UCSD-AML1 (cell line): ENCODE data around the gene SMC3.

Experiments used
- DNase-seq: peaks from one replicate; lab custom pipeline; 2025; ENCODE audit not compliant: unreplicated experiment; lab: John Stamatoyannopoulos, UW

SMC3 gene

DNA sequence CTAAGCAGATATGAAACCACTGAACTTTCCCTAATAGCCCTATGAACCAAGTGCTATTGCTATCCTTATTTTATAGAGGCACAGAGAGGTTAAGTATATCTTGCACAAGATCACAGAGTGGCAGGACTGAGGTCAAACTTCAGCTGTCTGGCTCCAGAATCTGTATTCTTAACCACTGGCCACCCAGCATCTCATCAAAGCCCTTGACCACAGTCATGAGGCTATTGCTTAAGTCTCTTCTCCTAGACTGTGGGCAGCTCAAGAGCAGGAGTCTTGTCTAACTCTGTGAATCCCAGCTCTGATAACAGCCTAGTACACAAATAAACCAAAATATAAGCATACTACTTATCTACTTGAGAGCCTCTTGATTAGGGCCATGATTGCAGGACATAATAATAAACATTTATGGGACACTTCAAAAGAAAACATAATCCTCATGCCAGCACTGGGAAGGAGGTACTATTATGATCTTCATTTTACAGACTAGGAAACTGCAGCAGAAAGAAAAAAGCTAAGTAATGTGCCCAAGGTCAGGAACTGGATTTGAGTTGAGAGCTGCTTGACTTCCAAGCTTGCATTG, 22.4 kb upstream of the SMC3 start:
- DNase-seq: no peak

DNA sequence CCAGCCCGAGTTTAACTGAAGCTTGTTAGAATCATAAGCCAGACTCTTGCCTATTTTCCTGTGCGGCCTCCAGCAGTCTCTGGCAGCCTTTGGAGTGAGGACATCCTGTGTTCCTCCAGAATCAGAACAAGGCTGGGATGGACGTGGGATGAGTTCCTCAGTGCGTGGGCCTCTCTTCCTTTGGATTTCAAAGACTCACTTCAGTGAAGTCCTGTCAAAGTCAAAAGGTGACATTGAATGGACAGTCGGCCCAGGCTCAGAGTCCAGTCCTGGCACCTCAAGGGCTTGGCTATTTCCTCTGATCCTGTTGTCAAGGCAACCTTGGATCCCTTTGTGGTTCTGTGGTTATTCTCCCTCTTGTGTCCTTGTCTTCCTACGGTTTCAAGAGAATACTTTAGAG, 21.4 kb upstream of the SMC3 start:
- DNase-seq: no peak

DNA sequence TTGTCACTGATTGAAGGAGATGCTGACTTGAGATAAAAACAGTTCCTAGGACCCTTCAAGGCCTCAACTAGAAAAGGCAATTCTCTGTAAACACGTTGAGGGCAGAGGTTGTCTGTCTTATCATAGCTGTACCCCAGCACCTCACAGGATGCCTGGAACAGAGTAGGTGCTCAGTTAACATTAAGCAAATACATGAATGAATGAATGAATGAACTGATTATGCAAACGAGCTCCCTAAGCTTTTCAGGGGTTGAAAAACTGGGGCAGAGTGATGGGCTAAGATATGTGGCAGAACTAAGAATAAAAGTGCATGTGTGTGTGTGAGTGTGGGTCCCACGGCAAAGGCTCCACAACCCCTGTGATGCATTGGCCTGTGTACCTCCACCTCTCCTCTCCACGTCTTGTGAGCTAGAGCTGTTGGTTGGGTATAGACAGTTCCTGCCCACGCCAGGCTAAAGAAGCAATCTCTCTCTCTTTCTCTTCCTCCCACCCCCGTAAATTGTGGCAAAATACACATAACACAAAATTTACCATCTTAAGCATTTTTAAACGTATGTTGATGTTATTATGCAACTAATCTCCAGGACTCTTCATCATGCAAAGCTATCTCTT, 20.9 kb upstream of the SMC3 start:
- no peak for DNase-seq

DNA sequence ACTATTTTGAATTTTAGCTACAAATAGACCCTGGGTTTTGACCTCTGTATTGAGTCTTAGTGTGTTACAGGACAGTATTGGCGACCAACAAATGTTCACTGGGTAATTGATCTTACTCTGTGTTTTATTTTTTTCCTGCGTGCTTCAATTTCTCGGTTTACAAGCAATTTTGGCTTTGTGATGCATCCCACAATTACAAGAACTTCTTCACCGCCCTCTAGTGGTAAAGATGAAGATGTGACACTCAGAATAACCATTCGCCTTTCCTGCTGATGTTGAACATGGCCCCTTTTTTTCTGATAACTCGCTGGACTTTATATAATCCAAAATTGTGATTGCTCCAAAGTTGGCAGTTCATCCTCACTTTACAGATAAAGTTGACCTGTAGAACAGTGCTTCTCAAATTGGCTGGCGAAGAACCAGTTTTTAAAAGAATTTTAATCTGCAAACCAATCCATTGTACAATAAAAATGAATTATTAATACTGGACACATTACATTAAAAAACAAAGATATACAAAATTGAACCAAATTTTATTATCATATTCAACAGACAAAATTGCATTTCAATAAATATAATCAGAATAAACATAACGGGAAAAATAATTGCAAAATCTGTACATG, 20.2 kb upstream of the SMC3 start:
- DNase-seq: no peak

DNA sequence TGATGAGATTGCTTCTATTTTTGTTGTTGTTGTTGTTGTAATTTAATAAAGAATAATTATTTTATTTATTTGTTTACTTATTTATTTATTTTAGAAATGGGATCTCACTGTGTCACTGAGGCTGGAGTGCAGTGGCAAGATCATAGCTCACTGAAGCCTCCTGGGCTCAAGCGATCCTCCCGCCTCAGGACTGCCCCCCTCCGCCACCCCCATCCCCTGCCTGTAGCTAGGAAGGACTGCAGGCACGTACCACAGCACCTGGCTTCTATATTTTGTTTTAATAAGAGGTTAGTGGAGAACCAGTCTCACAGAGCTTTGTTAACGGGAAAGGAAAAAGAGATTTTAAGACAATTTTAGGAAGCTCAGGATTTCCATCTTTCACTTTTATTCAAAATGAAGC, 19.5 kb upstream of the SMC3 start:
- no peak for DNase-seq

DNA sequence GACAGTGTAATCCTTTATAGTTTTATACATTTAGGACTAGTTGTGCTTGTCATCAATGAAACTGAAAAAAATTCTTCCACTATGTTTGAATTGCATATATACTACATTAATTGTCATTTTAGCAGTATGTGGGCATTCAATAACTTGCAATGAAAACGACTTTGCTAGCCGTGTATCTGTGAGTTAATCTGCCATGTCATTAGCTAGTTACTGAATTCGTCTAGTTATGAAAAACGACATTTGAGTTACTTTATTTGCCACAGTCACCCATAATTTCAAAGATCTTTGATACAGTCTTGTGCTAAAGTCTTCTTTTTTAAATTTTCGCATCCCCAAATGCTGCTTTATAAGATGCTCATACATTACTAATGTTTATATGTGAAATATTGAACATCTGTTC, 18.3 kb upstream of the SMC3 start:
- no peak for DNase-seq

DNA sequence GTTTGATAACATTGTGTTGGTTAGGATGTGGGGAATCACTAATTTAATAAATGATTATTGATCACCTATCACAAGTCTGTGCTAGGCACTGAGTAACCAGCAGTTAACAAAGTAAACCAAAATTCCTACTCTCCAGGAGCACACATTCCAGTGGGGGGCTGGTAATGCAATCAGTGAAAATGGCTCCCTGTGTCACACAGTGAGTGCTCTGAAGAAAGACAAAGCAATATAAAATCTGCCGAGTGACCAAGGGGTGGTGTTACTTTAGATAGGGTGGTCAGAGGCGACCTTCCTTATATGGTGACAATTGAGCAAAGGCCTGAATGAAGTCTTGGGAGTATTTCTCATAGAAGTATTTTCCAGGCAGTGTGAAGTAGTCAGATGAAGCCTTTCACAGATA, 13.6 kb upstream of the SMC3 start:
- DNase-seq: no peak

DNA sequence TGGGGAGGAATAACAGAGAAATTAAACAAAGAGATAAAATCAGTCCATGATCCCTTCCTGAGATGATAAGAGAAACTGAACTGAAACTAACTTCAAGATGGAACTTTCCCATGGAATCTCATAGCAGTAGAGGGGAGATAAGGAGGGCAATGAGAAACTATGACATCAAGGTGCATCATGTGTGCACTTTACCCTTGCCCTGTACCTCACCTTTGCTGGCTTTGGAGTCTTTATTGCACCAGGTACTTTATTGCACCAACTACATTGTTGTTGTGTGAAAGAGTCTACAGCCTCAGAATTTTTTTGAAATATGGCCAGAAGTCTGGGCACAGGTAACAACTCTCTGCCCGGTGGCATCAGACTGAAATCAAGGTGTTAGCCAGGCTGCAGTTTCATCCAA, 11.2 kb upstream of the SMC3 start:
- no peak for DNase-seq

DNA sequence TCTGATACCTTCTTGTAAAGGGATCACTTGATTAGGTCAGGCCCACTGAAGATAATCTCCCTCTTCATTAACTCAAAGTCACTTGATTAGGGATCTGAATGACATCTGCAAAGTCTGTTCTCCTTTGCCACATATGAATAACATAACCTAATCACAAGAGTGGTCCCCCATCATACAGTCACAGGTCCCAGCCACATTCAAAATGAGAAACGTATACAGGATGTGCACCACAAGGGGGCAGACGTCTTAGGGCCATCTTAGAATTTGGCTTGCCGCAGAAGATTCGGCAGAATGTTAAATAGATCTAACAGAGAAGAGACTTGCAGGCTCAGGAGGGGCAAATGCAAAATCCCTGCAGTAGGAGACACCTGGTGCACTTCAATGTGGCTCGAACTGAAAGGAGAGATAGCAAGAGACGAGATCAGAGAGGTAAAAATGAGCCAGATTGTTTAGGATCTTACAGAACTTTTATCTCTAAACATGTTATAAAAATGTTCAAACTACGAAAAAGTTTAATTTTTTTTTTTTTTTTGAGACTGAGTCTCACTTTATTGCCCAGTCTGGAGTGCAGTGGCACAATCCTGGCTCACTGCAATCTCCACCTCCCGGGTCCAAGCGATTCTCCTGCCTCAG, 10.4 kb upstream of the SMC3 start:
- peak; percentile 25 for DNase-seq

DNA sequence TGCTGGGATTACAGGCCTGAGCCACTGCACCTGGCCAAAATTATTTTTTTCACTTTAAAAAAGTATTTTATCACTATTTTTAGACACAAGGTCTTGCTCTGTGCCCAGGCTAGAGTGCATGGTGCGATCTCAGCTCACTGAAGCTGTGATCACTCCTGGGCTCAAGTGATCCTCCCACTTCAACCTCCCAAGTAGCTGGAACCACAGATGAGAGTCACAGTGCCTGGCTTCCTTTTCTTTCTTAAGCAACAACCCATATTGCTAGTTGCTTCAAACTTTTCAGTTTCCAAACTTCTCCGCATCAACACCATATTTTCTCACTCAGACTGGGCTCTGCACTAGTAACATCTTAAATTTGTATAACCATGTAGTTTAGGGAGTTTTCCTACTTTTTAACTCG, 9.5 kb upstream of the SMC3 start:
- no peak for DNase-seq

DNA sequence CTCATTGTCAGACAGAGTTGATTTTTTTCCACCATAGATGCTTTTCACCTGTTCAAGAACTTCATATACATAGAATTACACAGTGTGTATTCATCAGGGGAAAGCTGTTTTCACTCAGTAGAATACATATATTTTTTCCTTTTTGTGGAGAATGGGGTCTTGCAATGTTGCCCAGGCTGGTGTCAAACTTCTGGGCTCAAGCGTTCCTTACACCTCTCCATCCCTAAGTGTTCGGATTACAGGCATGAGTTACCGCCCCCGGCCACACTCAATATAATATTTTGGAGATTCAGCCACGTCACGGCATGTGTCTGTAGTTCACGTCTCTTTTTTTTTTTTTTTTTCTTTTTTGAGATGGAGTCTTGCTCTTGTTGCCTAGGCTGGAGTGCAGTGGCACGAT, 7.5 kb upstream of the SMC3 start:
- DNase-seq: no peak

DNA sequence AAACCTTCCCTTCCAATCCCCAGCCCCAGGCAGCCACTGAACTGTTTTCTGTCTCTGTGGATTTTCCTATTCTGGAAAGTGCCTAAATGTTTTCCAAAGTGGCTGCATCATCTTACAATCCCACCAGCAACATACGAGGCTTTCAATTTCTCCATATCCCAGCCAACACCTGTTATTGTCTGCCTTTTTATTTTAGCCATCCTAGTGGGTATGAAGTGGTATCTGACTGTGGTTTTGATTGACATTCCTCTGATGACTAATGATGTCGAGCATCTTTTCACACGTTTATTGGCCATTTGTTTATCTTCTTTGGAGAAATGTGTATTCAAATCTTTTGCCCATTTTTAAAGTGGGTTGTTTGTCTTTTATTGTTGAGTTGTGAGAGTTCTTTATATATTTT, 6.2 kb upstream of the SMC3 start:
- no peak for DNase-seq

DNA sequence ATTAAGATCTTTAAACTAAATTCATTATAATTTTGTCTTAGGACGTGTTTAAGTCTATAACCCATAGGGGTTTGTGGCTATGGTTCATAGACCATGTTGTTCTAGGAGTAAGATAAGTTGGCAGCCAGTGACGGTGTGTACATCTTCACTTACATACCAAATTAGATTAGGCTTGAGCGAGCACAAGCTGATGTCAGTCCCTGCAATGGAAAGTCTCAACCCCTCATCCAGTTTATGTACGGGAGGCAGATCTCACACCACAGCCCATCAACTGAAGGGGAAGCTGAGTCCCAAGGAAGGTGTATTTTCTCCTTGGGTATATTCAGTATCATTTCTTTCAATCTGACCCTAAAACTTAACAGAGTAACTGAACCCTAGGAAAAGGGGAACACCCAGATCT, 5.1 kb upstream of the SMC3 start:
- no peak for DNase-seq

DNA sequence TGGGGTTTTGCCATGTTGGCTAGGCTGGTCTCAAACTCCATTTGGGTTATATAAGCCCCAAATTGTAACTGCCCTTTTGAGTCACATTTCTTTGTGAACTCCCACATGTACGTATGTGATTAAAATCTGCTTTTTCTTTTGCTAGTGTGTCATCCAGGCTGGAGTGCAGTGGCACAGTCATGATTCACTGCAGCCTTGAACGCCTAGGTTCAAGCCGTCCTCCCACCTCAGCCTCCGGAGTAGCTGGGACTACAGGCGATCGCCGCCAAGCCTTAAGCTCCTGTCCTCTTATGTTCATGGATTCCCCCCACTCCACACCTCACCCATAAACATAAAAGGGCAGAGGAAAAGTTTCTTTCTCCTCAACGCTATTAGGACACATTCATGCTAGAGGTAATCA, 4.4 kb upstream of the SMC3 start:
- no peak for DNase-seq

DNA sequence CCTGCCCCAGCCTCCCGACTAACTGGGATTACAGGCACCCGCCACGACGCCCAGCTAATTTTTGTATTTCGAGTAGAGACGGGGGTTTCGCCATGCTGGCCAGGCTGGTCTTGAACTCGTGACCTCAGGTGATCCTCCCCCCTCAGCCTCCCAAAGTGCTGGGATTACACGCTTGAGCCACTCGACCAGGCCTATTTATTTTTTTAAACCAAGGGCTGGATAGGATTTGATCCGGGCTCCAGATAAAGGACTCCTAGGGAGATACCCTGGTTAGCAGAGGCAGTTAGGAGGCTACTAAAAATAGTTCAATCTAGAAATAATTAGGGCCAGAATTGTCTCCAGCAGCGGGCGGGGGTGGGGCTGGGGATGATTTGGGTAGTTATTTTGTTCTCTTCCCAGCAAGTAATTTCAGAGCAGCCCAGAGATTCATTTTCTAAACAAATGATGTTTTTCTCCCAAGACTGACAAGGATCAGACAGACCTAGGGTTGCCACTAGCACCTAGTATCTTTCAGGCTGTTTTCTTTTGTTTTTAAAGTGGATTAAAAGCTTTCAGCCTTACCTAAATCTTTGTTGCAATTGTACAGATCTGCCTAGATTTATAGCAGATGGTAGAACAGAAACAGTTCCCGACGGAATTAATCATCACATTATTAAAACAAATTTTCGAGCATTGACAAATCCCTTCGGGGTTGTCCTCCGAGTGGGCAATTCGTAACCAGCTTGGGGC, 859 bp upstream of the SMC3 start:
- no peak for DNase-seq

DNA sequence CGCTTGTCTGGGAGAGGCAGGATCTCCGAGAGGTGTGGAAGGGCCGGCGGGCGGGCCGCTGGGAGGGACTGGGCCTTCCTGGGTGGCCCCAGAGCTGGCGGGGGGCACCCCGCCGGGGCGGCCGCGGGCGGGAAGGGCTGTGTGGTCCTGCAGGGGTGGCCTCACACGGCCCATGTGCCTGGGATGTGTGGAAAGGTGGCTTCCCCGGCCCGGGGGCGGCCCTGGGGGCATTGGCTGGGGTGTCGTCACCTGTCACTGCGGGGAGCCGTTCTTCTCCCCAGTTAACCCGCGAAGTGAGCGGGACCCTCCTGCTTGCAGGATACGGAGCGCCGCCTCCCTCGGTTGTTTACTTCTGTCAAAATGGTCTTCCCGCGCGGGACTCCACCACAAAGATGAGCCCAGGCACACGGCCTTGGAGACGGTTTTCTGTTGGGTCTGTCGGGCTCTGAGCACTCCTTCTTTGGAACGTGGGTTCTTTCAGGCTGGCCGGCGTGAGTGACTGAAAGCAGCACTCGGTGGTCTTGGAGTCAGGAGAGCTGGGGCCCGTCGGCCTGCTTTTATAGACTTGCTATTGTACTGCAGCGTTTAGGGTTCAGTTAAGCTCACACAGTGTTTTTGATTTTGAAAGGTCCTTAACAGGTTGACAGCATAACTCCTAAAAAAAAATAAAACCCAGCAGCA, 700 bp downstream of the SMC3 start:
- peak; percentile 58 for DNase-seq

DNA sequence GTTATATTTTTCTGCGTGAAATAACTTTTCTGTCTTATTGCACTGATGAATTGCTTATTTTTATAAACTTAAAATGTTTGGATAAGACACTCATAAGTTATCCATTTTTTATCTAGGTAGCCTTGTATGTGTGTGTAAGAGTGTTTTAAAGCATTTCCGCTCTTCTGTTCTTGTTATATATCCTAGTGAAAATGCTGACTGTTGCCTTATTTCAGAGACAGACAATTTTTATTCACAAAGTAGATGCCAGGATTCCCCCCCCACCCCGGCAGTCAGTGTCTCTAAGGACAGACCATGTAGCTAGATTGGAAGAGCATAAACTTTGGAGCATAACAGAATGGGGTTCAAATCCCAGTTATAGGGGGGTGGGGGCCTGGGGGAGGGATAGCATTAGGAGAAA, 1.6 kb downstream of the SMC3 start:
- DNase-seq: no peak

DNA sequence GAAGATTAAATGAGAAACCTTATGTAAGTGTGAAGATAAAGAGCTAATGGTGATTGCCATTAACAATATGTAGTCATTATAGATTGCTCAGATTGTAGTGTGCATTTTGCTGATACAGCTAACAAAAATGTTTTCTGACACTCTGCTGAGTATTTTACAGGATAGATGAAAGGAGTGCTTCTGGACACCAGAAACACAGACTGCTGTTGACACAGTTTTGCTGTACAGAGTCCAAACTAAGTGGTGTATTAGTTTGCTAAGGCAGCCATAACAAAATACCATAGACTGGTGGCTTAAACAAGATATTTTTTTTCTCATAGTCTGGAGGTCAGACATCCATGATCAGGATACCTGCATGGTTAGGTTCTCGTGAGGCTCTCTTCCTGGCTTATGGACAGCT, 2.2 kb downstream of the SMC3 start:
- no peak for DNase-seq

DNA sequence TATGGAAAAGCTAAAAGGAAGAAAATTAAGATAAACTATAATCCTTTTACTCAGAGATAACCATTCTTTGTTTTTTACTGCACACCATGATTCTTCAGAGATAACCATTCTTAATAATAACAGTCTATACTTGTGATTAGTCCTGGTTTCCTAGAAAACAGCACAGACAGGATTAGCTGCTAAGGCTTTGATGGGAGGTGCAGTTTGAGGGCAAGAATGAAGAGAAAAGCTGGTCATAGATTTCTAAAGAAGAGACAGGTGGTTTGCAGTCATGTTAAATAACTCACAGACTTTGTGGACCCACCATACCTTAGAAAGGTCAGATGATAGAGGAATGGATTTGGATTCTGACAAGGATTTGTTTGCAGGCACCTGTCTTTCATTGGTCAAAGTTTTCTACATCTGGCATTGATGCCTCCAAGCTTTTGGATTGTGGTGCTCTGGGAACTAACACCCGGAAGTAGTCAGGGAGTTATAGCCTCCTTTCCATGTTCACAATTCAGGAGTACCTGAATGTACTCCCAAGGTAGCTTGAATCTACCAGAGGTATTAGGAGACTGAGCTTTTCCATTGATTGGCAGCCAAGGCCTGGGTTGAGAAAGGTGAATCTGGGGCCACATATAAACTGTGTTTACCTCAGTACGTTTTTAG, 3.7 kb downstream of the SMC3 start:
- DNase-seq: no peak

DNA sequence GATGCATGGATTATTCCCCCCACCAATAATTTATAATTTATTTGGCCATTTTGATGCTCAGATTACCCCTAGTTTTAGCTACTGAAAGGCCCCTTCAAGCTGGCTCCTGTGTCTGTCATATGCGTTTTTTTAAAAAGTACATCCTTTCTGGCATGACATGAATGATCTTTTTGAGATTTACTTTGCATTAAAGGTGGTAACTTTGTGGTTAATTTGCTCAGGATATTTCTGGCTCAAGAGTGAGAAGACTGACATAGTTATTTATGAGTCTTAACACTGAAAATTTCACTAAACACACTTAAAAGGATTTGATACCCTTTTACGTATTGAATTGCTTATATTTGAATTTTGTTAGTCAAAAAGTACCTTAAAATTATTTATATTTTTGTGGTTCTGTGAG, 5.4 kb downstream of the SMC3 start:
- no peak for DNase-seq

DNA sequence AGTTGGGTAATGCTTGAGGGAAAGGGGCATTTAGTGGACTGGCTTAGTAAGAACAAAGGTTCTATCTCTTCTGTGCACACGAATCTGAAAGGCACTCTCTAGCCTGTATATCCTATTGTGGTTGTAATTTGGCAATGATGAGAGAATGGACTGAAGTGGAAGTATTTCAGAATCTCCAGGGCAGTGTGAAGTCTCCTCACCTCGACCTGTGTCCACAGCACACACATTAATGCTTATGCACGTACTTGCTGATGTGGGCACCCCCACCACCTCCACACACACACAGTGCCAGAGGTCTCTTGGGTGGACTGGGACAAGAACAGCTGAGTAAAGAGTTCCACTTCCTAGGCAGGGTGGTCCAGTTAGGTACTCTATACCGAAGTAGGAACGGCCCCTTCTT, 6.9 kb downstream of the SMC3 start:
- DNase-seq: no peak
